Breast epithelium (tissue), 3 donors: Measurements from ENCODE around the gene SLC38A10.

Source experiments
- CTCF ChIP-seq, 3 donors: fragments of 450-650 bp; IDR thresholded peaks; one replicate each; pipeline ENCODE4 v1.5.1; 2016 to 2017; ENCODE audit warnings: antibody characterized with exemption in 3 of 3, mild to moderate bottlenecking in 3 of 3, moderate library complexity in 3 of 3
- POLR2AphosphoS5 ChIP-seq, 3 donors: sonication (generic); formaldehyde crosslinking; IDR thresholded peaks; one replicate each; pipeline ENCODE4 v1.6.1; 2017; ENCODE audit warnings: antibody characterized with exemption in 3 of 3

GRCh38 chr17:81199482-81199830, 95.7 kb downstream of the SLC38A10 start:
- TF ChIP-seq CTCF (IDR thresholded peaks at IDR 0.05) (no peak), POLR2AphosphoS5 (IDR thresholded peaks at IDR 0.05) (no peak)
